Gastrocnemius medialis (tissue), 4 donors: Measurements from ENCODE around the gene CNTLN. TPM values are rescaled to one million over a fixed set of nuclear protein-coding genes. Genes with fewer than 3 reads are reported as not detected.
"Not testable (repeated sequence)": the region's sequence is repeated elsewhere in the genome, so short reads cannot be mapped to it uniquely, and the experiment has no call there.

ENCODE experiments used
- ATAC-seq, 2 donors: fragments of 150-250 bp; one replicate each; pipeline ENCODE4 v1.9.1; 2016
- DNase-seq, 2 donors: peaks; one replicate each; pipeline ENCODE4 v3.0.0-alpha.2; 2019
- H3K27ac ChIP-seq, 4 donors: fragments of 200-600 bp; sonication (generic); 1 replicate in 1 of 4; 2 replicates in 3 of 4; pipeline ENCODE4 v1.5.1; 2016 to 2018; ENCODE audit warnings: mild to moderate bottlenecking in 2 of 4, moderate library complexity in 1 of 4
- H3K27me3 ChIP-seq, 3 donors: fragments of 200-600 bp; sonication (generic) in 2 of 3; 1 replicate in 1 of 3; 2 replicates in 2 of 3; pipeline versions ENCODE4 v1.5.1 to v1.6.0; 2016 to 2019; ENCODE audit warnings: mild to moderate bottlenecking in 1 of 3, moderate library complexity in 1 of 3
- H3K36me3 ChIP-seq, 2 donors: fragments of 200-600 bp; sonication (generic) in 1 of 2; one replicate each; pipeline ENCODE4 v1.5.1; 2017 to 2018
- H3K4me1 ChIP-seq, 2 donors: fragments of 200-600 bp; sonication (generic) in 1 of 2; one replicate each; pipeline ENCODE4 v1.5.1; 2016 to 2017; ENCODE audit warnings: mild to moderate bottlenecking in 2 of 2
- H3K4me3 ChIP-seq, 4 donors: fragments of 200-600 bp; sonication (generic) in 3 of 4; 1 replicate in 1 of 4; 2 replicates in 3 of 4; pipeline ENCODE4 v1.5.1; 2016 to 2019; ENCODE audit warnings: mild to moderate bottlenecking in 2 of 4
- H3K9me3 ChIP-seq, 3 donors: fragments of 200-600 bp; sonication (generic) in 2 of 3; 1 replicate in 1 of 3; 2 replicates in 2 of 3; pipeline ENCODE4 v1.5.1; 2016 to 2019
- CTCF ChIP-seq, 5 experiments: fragments of 450-650 bp in 3 of 5; fragments of 200-600 bp in 2 of 5; sonication (generic) in 2 of 5; IDR thresholded peaks in 4 of 5; conservative IDR thresholded peaks in 1 of 5; 1 replicate in 4 of 5; 2 replicates in 1 of 5; pipeline ENCODE4 v1.5.1; 2016 to 2019; ENCODE audit warnings: antibody characterized with exemption in 5 of 5, mild to moderate bottlenecking in 3 of 5, moderate library complexity in 3 of 5
- POLR2A ChIP-seq, 2 donors: fragments of 450-650 bp; IDR thresholded peaks; one replicate each; pipeline ENCODE4 v1.6.1; 2017; ENCODE audit warnings: antibody characterized with exemption in 2 of 2, mild to moderate bottlenecking in 2 of 2, moderate library complexity in 2 of 2
- in situ Hi-C, 4 donors: fragments of 200-750 bp; cut with MboI; loops; one replicate each; pipeline versions ENCODE4 v1.15.0 to v1.8.0; 2017; ENCODE audit warnings: low sequenced_read_pairs in 4 of 4
- intact Hi-C: fragments of 100-400 bp; cut with DNase I; formaldehyde crosslinking; loops from one replicate; pipeline ENCODE4 v1.15.1; 2023; ENCODE audit warnings: low total_unique reads
- total RNA-seq, 4 donors: library from RNA; depleted of rRNA; stranded (reverse); fragments of >200 nt; gene quantifications; one replicate each; pipeline versions ENCODE4 v1.1.0 to v1.2.3, GENCODE V29; 2016

The CNTLN gene
- total RNA-seq, 4 donors from 2014 or later: 1.3 to 6.6 (median 2.4) TPM

GRCh38 chr9:17160327-17160726 lies 25.5 kb downstream of the CNTLN start:
- intact Hi-C loops: no loop called here
- TF ChIP-seq CTCF (IDR thresholded peaks at IDR 0.05 in 4 of 5, conservative IDR thresholded peaks at IDR 0.05 in 1 of 5): no peak
- no peak for TF ChIP-seq POLR2A (IDR thresholded peaks at IDR 0.05)
- Histone ChIP-seq H3K27me3 (no peaks in the 10 kb centered on the region), H3K27ac (no peak overlapping the region), H3K9me3 (no peaks in the 10 kb centered on the region), H3K4me3 (no peak overlapping the region), H3K4me1 (no peaks in the 10 kb centered on the region), H3K36me3 (no peaks in the 10 kb centered on the region)
- ATAC-seq (no peak), DNase-seq (no peak)
- in situ Hi-C loops: no loop called here

GRCh38 chr9:17165764-17166163 lies 30.9 kb downstream of the CNTLN start:
- H3K4me1 ChIP-seq: no peaks in the 10 kb centered on the region
- H3K27me3 ChIP-seq: no peaks in the 10 kb centered on the region
- TF ChIP-seq CTCF (IDR thresholded peaks at IDR 0.05 in 4 of 5, conservative IDR thresholded peaks at IDR 0.05 in 1 of 5) (no peak), POLR2A (IDR thresholded peaks at IDR 0.05) (no peak)
- no peak overlapping the region for H3K4me3 ChIP-seq
- no peak overlapping the region for H3K27ac ChIP-seq
- ATAC-seq (no peak), DNase-seq (no peak)
- intact Hi-C loops: no loop called here
- in situ Hi-C loops: no loop called here
- peaks cover 0 to 7% (median 0%) of the 10 kb centered on the region in 3 donors for H3K9me3 ChIP-seq
- H3K36me3 ChIP-seq: no peaks in the 10 kb centered on the region

GRCh38 chr9:17166346-17166745 lies 31.5 kb downstream of the CNTLN start:
- Histone ChIP-seq H3K27ac (no peak overlapping the region), H3K9me3 (peaks cover 0 to 7% (median 0%) of the 10 kb centered on the region in 3 donors), H3K4me3 (no peak overlapping the region), H3K4me1 (no peaks in the 10 kb centered on the region), H3K27me3 (no peaks in the 10 kb centered on the region), H3K36me3 (no peaks in the 10 kb centered on the region)
- DNase-seq: no peak
- ATAC-seq: no peak
- in situ Hi-C loops (no loop called here), intact Hi-C loops (no loop called here)
- TF ChIP-seq CTCF (IDR thresholded peaks at IDR 0.05 in 4 of 5, conservative IDR thresholded peaks at IDR 0.05 in 1 of 5): no peak
- no peak for TF ChIP-seq POLR2A (IDR thresholded peaks at IDR 0.05)

GRCh38 chr9:17171309-17172094 lies 36.7 kb downstream of the CNTLN start:
- no peaks in the 10 kb centered on the region for H3K27me3 ChIP-seq
- no peak for ATAC-seq
- peaks cover 0 to 7% (median 0%) of the 10 kb centered on the region in 3 donors for H3K9me3 ChIP-seq
- no peak for DNase-seq
- TF ChIP-seq CTCF (IDR thresholded peaks at IDR 0.05 in 4 of 5, conservative IDR thresholded peaks at IDR 0.05 in 1 of 5) (no peak), POLR2A (IDR thresholded peaks at IDR 0.05) (no peak)
- no peaks in the 10 kb centered on the region for H3K36me3 ChIP-seq
- H3K27ac ChIP-seq: no peak overlapping the region
- no peak overlapping the region for H3K4me3 ChIP-seq
- in situ Hi-C loops (no loop called here), intact Hi-C loops (no loop called here)
- no peaks in the 10 kb centered on the region for H3K4me1 ChIP-seq

- H3K27ac ChIP-seq, H3K27me3 ChIP-seq, DNase-seq, ATAC-seq, intact Hi-C loops, H3K4me1 ChIP-seq, H3K36me3 ChIP-seq, H3K9me3 ChIP-seq, in situ Hi-C loops, H3K4me3 ChIP-seq: not testable (repeated sequence)
Observed at GRCh38 chr9:17177496-17177895, 42.7 kb downstream of the CNTLN start.
